Epithelial cell of prostate (primary cell): ENCODE results near the gene ZNF576.
A peak's percentile ranks its signal among the peaks of the same experiment; 100 is the strongest.
"Not testable (repeated sequence)": the region's sequence is repeated elsewhere in the genome, so short reads cannot be mapped to it uniquely, and the experiment has no call there.

Experiments used
- DNase-seq: peaks from one replicate; pipeline ENCODE4 v3.0.0-alpha.2; 2011; ENCODE audit warnings: low read depth, low spot score
- H3K27ac ChIP-seq: fragments of 450-650 bp; 2 replicates; pipeline ENCODE4 v1.5.1; 2017; ENCODE audit warnings: mild to moderate bottlenecking

Gene ZNF576

DNA sequence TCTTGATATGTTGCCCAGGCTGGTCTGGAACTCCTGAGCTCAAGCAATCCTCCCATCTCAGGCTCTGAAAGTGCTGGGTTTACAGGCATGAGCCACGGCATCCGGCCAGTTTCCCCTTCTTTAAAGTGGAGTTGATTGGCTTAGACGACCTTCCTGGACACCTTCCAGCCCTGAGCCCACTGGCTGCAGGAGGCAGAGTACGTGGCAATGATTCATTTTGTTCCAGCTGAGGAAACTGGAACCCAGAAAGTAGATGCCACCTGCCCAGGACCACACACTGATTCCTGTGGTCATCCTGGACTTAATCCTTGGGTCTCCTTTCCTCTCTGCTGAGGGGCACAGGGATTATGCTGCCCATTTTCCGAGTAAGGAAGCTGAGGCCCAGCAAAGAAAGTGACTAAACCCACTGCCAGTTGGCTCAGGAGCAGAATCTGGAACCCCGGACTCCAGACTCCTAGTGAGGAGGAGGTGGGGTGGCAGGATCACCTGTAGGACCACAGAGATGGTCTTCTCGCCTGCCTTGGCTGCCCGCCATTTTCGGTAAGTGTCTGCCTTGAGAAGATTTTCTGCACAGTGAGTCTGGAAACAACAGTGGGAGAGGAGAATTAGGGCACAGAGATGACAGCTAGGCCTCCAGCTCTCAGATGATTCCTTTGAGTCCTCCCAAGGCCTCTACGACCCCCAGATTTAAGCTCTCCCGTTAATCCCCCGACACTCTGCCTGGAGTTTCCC lies 21.8 kb upstream of the ZNF576 start:
- peak overlapping the region; percentile 53 for H3K27ac ChIP-seq
- peak; percentile 14 for DNase-seq

DNA sequence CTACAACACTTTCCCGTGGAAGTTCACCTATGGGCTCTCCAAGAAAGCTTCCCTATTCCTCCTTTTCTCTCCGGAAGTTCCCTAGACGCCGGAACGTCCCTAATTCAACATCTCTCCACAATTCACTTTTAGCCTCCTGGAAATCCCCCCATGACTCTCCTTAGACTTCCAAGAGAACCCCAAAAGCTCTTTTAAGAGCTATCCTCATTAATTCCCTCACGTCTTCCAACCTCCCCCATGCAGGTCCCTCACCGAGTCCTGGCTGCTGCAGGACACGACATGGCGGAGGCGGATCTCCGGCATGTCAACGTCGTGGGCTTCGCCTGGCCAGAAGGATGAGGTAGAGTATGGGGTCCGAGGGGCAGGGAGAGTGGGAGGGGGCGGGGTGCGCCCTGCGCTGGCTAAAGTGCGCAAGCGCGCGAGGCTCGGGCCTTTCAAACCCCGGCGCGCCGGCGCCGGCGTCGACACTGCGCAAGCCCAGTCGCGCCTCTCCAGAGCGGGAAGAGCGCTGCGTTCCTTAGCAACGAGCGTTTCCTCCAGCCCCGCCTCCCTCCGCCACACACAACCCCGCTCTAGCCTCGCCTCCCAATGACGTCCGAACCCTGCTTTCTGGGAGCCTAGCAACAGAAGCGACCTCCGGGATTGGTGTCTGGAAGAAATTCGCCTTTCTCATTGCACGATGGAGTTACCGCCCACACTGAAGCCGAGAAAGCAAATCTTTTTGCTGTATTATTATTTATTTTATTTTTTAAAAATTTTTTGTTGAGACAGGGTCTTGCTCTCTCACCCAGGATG lies 21.0 kb upstream of the ZNF576 start, which contains the start of the genes PINLYP and XRCC1:
Gene PINLYP (plus strand): TSS at position 646 of the 795 bp plus-strand sequence. CDS start 1,391 bp downstream, outside the sequence.
Gene XRCC1 (minus strand): TSS at position 372 of the 795 bp plus-strand sequence. CDS start 69 bp downstream, at position 303.
- peak; percentile 91 for DNase-seq
- peak within 1 kb of the TSS; percentile 53 for H3K27ac ChIP-seq

GRCh38 chr19:43575955-43576878 lies 20.2 kb upstream of the ZNF576 start:
- H3K27ac ChIP-seq, result peak overlapping the region; percentile 3
- DNase-seq, result no peak

- no peak overlapping the region for H3K27ac ChIP-seq
- no peak for DNase-seq
These were observed 17.6 kb upstream of the ZNF576 start for GRCh38 chr19:43578787-43579186.

GRCh38 chr19:43581467-43581866 lies 14.9 kb upstream of the ZNF576 start:
- no peak for DNase-seq
- no peak overlapping the region for H3K27ac ChIP-seq

- DNase-seq, result no peak
- H3K27ac ChIP-seq, result no peak overlapping the region
These were observed 13.9 kb upstream of the ZNF576 start for GRCh38 chr19:43582495-43582894.

DNA sequence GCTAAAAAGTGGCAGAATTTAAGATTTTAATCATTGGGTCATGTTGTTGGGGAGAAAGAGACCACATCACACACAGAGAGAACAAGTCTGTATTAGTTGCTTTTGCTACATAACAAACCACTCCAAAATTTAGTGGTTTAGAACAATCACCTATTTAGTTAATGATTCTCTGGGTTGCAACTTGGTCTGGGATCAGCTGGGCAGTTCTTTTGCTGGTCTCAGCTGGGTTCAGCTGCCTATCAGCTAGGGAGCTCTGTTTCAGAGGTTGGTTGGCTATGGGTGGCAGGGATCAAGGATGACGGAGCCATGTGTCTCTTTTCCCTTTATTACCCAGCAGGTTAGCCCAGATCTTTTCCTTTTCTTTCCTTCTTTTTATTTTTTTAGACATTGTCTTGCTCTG lies 11.9 kb upstream of the ZNF576 start:
- DNase-seq, result no peak
- no peak overlapping the region for H3K27ac ChIP-seq

GRCh38 chr19:43586346-43586745 lies 10.0 kb upstream of the ZNF576 start:
- DNase-seq, result no peak
- no peak overlapping the region for H3K27ac ChIP-seq

DNA sequence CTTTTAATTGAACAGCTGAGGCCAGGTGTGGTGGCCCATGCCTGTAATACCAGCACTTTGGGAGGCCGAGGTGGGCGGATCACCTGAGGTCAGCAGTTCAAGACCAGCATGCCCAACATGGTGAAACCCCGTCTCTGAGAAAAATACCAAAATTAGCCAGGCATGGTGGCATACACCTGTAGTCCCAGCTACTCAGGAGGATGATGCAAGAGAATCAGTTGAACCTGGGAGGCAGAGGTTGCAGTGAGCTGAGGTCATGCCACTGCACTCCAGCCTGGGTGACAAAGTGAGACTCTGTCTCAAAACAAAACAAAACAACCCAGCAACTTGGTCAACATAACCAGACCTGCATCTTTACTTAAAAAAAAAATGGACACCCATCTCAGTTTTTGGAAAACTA lies 9.4 kb upstream of the ZNF576 start:
- DNase-seq, H3K27ac ChIP-seq: not testable (repeated sequence)

DNA sequence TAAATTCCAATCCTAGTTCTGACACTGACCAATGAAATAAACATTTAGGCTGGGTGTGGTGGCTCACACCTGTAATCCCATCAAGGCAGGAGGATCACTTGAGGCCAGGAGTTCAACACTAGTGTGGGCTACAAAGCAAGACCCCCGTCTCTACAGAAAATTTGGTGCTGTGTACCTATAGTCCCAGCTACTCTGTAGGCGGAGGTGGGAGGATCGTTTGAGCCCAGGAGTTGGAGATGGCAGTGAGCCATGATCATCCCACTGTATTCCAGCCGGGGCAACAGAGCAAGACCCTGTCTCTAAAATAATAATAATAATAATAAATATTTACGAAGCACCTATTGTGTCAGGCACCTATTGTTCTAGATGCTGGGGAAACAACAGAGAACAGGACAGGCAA lies 7.1 kb upstream of the ZNF576 start:
- DNase-seq, result no peak
- H3K27ac ChIP-seq, result no peak overlapping the region

DNA sequence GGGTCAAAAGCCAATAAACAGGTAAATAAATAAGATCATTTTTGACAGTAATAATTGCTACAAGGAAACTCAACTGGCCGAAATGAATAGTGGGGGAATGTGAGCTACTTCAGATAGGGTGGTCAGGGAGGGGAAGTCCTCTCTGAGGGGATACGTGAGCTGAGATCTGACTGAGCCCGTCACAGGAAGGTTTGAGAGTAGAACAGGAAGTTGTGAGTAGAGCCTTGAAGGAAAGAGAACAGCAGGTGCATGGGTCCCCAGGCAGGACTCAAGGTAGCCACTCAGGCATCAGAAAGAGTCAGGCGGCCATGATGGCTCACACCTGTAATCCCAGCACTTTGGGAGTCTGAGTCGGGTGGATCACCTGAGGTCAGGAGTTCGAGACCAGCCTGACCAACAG lies 6.7 kb upstream of the ZNF576 start:
- DNase-seq, result no peak
- H3K27ac ChIP-seq, result no peak overlapping the region

DNA sequence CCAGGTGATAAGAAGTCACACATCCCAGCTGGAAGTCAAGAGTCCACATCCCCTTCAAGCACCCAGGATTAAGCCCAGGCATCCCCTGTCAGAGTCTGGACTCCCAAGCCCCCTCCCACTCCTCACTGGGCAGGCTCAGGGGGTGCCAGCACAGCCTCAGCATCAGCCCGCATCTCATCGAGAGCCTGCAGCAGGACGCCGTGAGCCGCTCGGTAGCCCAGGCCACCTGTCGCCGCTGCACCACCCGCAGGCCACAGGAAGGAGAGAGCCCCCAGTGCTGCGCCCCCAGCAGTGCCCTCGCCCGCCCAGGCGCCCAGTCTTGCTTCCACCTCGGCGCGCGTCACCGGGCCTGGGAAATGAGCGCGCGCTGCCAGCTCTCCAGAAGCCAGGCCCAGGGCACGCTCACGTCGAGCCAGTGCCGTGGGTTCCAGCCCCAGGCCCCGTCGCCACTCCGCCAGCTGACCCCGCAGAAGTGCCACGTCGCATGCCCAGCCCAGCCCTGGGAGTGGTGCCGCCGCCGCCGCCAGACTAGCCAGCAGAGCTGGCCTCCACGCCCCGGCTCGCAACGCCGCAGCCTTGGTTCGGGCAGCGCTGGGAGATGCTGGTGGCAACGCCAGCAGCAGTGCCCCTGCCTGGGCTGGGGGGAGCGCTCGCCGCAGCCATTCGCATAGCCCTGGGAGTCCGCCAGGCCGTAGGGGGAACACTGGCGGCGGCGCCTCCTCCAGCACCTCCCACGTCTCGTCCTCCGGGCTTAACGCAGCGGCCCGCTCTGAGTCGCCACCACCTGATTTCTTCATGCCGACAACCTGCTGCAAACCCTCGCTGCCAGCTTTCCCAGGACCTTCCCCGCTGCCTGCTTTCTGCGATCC lies 4.3 kb upstream of the ZNF576 start:
- DNase-seq, result no peak
- H3K27ac ChIP-seq, result no peak overlapping the region

DNA sequence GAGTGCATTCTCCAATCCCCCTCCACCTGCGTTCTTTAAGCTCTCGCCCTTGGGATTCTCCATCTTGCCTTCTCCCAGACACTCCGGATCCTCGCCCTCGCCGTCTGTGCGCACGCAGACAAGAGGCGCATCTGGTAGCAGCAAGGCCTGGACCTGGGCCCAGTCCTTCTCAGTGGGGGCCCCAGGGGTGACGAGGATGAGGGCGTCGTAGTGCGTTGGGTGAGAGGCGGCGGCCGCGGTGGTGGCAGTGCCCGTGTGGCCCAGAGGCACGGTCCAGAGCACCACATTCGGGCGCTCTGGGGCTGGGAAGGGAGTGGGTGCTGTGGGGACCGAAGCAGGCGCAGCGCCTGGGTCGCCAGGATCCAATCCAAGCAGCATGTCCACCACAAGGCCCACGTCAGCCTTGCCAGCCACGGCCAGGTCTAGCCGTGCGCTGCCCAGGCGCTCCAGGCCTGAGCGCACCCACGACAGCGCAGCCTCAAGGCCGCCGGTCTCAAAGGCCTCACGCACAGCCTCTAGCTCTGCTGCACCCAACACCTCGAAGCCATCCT lies 3.5 kb upstream of the ZNF576 start:
- no peak overlapping the region for H3K27ac ChIP-seq
- DNase-seq, result no peak

GRCh38 chr19:43594081-43594697 lies 2.2 kb upstream of the ZNF576 start:
- DNase-seq, result no peak
- no peak overlapping the region for H3K27ac ChIP-seq

- DNase-seq, result peak; percentile 14
- peak overlapping the region; percentile 88 for H3K27ac ChIP-seq
These were observed 1.4 kb upstream of the ZNF576 start for GRCh38 chr19:43594710-43595604.

- peak overlapping the region; percentile 88 for H3K27ac ChIP-seq
- no peak for DNase-seq
These were observed 793 bp upstream of the ZNF576 start for GRCh38 chr19:43595605-43595998.

DNA sequence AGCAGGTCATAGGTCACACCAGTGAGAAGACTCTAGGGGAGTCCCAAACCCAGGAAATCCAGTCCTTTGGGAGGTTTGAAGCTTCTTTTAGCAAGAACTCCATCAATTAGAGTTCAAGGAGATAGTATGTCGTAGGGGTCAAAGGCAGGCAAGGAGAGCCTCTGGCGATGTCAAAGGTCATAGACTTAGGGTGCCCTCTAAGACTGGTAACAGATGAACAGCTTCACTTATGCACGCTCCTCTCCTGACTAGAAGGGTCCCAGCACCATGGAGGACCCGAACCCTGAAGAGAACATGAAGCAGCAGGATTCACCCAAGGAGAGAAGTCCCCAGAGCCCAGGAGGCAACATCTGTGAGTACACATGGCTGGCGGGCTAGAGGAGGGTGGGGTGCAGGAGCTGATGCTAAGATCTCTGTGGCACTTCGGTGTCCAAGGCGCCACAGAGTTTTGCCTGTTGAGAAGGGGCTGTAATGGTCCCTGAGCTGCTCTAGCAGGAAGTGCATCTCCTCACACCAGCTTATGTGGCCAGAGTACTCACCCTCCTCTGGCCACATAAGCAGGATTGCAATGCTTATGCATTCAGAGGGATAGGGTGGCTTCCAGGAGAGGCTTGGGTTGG lies 557 bp downstream of the ZNF576 start:
- H3K27ac ChIP-seq, result peak overlapping the region; percentile 88
- DNase-seq, result no peak
